IMR-90 (cell line): ENCODE data around the gene EPO. TPM values are rescaled to one million over a fixed set of nuclear protein-coding genes. Genes with fewer than 3 reads are reported as not detected.

Experiments used
- ATAC-seq: fragments of 200-7000 bp; cut with Tn5 transposase; 2 replicates; pipeline ENCODE4 v1.9.1; 2020; ENCODE audit warnings: low read depth, mild to moderate bottlenecking, moderate library complexity
- BruUV-seq: library from RNA; stranded (reverse); fragments of 400-500 nt; replicated peaks from 2 replicates; lab custom pipeline; 2021; lab: Mats Ljungman, UMichigan
- CTCF ChIA-PET: fragments of 300-600 bp; formaldehyde crosslinking; extraction: SDS; loops from one replicate; lab custom pipeline; 2021; ENCODE audit warnings: antibody characterized with exemption; lab: Yijun Ruan, JAX
- POLR2A ChIA-PET: fragments of 300-600 bp; sonication (Branson Sonifier 250); formaldehyde crosslinking; loops from one replicate; lab custom pipeline; 2022; ENCODE audit warnings: antibody characterized with exemption; ENCODE audit not compliant: unreplicated experiment; lab: Charles Lee
- DNase-seq: peaks from one replicate; pipeline ENCODE4 v3.0.0; 2013
- H2AFZ ChIP-seq: replicated peaks from 2 replicates; pipeline ENCODE3; 2013; ENCODE audit warnings: low read length, mild to moderate bottlenecking; ENCODE audit not compliant: poor library complexity
- H2AK5ac ChIP-seq: 2 replicates; pipeline ENCODE4 v1.6.1; 2013; ENCODE audit warnings: low read depth, low read length, inconsistent platforms
- H2AK9ac ChIP-seq: replicated peaks from 2 replicates; pipeline ENCODE3; 2013; ENCODE audit warnings: mild to moderate bottlenecking, low read depth, low read length, moderate library complexity; ENCODE audit not compliant: poor library complexity
- H2BK120ac ChIP-seq: 2 replicates; pipeline ENCODE4 v1.6.1; 2013; ENCODE audit warnings: low read depth, low read length, inconsistent platforms
- H2BK15ac ChIP-seq: 3 replicates; pipeline ENCODE4 v1.6.1; 2013; ENCODE audit warnings: low read depth, low read length, inconsistent platforms
- H2BK20ac ChIP-seq: 2 replicates; pipeline ENCODE4 v1.6.1; 2013; ENCODE audit warnings: low read depth, mild to moderate bottlenecking, inconsistent platforms, low read length, moderate library complexity
- H2BK5ac ChIP-seq: 2 replicates; pipeline ENCODE4 v1.6.1; 2013; ENCODE audit warnings: mild to moderate bottlenecking, low read depth, low read length, inconsistent platforms; ENCODE audit not compliant: poor library complexity, severe bottlenecking
- H3K14ac ChIP-seq: replicated peaks from 2 replicates; pipeline ENCODE4 v1.6.1; 2013; ENCODE audit warnings: low read depth, low read length, inconsistent platforms
- H3K18ac ChIP-seq: 2 replicates; pipeline ENCODE4 v1.6.1; 2013; ENCODE audit warnings: low read depth, low read length, control low read depth
- H3K23ac ChIP-seq: 2 replicates; pipeline ENCODE4 v1.6.1; 2013; ENCODE audit warnings: low read depth, low read length, inconsistent platforms
- H3K27ac ChIP-seq: 2 replicates; pipeline ENCODE4 v1.5.1; 2013; ENCODE audit warnings: mild to moderate bottlenecking, control low read depth, low read length; ENCODE audit not compliant: insufficient read depth
- H3K27me3 ChIP-seq: 2 replicates; pipeline ENCODE4 v1.6.1; 2013; ENCODE audit warnings: low read length; ENCODE audit not compliant: control insufficient read depth, insufficient read depth
- H3K36me3 ChIP-seq: 2 replicates; pipeline ENCODE4 v1.6.1; 2013; ENCODE audit warnings: low read length, mixed read lengths; ENCODE audit not compliant: control insufficient read depth, insufficient read depth
- H3K4ac ChIP-seq: 2 replicates; pipeline ENCODE4 v1.6.1; 2013; ENCODE audit warnings: low read depth, low read length, inconsistent platforms
- H3K4me1 ChIP-seq: 2 replicates; pipeline ENCODE4 v1.6.1; 2013; ENCODE audit warnings: low read length, mixed read lengths; ENCODE audit not compliant: control insufficient read depth, insufficient read depth
- H3K4me2 ChIP-seq: 2 replicates; pipeline ENCODE4 v1.6.1; 2013; ENCODE audit warnings: low read depth, mild to moderate bottlenecking, control low read depth, low read length, moderate library complexity
- H3K4me3 ChIP-seq: 2 replicates; pipeline ENCODE4 v1.5.1; 2013; ENCODE audit warnings: low read depth, mild to moderate bottlenecking, control low read depth, low read length, moderate library complexity; ENCODE audit not compliant: insufficient read depth
- H3K56ac ChIP-seq: 2 replicates; pipeline ENCODE4 v1.6.1; 2013; ENCODE audit warnings: low read length, inconsistent platforms; ENCODE audit not compliant: insufficient read depth; ENCODE audit errors: extremely low read depth
- H3K79me1 ChIP-seq, 2 experiments: 2 replicates each; pipeline ENCODE4 v1.6.1; 2013; ENCODE audit warnings: low read length in 2 of 2, inconsistent platforms in 1 of 2, low read depth in 1 of 2
- H3K9ac ChIP-seq: 2 replicates; pipeline ENCODE4 v1.6.1; 2013; ENCODE audit warnings: low read depth, low read length, control low read depth
- H3K9me1 ChIP-seq: 2 replicates; pipeline ENCODE4 v1.6.1; 2013; ENCODE audit warnings: low read length, inconsistent platforms; ENCODE audit not compliant: insufficient read depth
- H3K9me3 ChIP-seq: 2 replicates; pipeline ENCODE4 v1.6.1; 2013; ENCODE audit warnings: low read length; ENCODE audit not compliant: control insufficient read depth, insufficient read depth
- H4K20me1 ChIP-seq: 2 replicates; pipeline ENCODE4 v1.6.1; 2013; ENCODE audit warnings: low read length, inconsistent platforms; ENCODE audit not compliant: insufficient read depth
- H4K5ac ChIP-seq: 2 replicates; pipeline ENCODE4 v1.6.1; 2013; ENCODE audit warnings: mild to moderate bottlenecking, low read depth, low read length, control low read depth
- H4K8ac ChIP-seq, 2 experiments: 2 replicates each; pipeline ENCODE4 v1.6.1; 2013; ENCODE audit warnings: low read depth in 2 of 2, low read length in 2 of 2, control low read depth in 1 of 2, inconsistent platforms in 1 of 2
- H4K91ac ChIP-seq: 2 replicates; pipeline ENCODE4 v1.6.1; 2013; ENCODE audit warnings: low read depth, low read length, inconsistent platforms; ENCODE audit not compliant: insufficient read depth
- CEBPB ChIP-seq: IDR thresholded peaks from 2 replicates; pipeline ENCODE4 v1.6.1; 2012; ENCODE audit warnings: low read depth, low read length, improper control_type of control experiment
- CTCF ChIP-seq: conservative IDR thresholded peaks from 2 replicates; pipeline ENCODE4 v1.5.1; 2012; ENCODE audit warnings: mild to moderate bottlenecking, low read depth, low read length, improper control_type of control experiment
- MAFK ChIP-seq: IDR thresholded peaks from 2 replicates; pipeline ENCODE4 v1.6.1; 2012; ENCODE audit warnings: low read depth, low read length, improper control_type of control experiment
- NFE2L2 ChIP-seq: fragments of 150-350 bp; IDR thresholded peaks from 2 replicates; pipeline ENCODE4 v1.6.1; 2016; ENCODE audit warnings: low read depth, mild to moderate bottlenecking, low read length
- POLR2A ChIP-seq: IDR thresholded peaks from 2 replicates; pipeline ENCODE4 v1.6.1; 2012; ENCODE audit warnings: mild to moderate bottlenecking, low read depth, low read length
- RAD21 ChIP-seq: IDR thresholded peaks from 2 replicates; pipeline ENCODE4 v1.6.1; 2012; ENCODE audit warnings: low read length, improper control_type of control experiment
- RFX5 ChIP-seq: IDR thresholded peaks from 2 replicates; pipeline ENCODE4 v1.8.0; 2012; ENCODE audit warnings: low read depth, mild to moderate bottlenecking, low read length, moderate library complexity
- WGBS, 2 experiments: methylation state at CpG; one replicate each; pipeline versions ENCODE4 v1.1.5 to v1.1.7; 2013; ENCODE audit warnings: missing lambda C conversion rate in 2 of 2; ENCODE audit not compliant: insufficient read length in 1 of 2; ENCODE audit errors: extremely low coverage in 2 of 2; 5-methylcytosine and 5-hydroxymethylcytosine counted together
- dilution Hi-C: fragments of 300-500 bp; cut with HindIII; formaldehyde crosslinking; loops from one replicate; pipeline ENCODE4 v1.14.3; 2018; ENCODE audit warnings: low sequenced_read_pairs; ENCODE audit not compliant: unreplicated experiment
- in situ Hi-C: fragments of 300-500 bp; cut with MboI; formaldehyde crosslinking; loops from 3 replicates; pipeline ENCODE4 v1.14.3; 2019; ENCODE audit warnings: low sequenced_read_pairs, inconsistent platforms, mixed read lengths
- intact Hi-C: fragments of 100-400 bp; cut with micrococcal nuclease; formaldehyde crosslinking; loops from 2 replicates; pipeline ENCODE4 v1.10.0; 2022
- polyA plus RNA-seq, 3 experiments: library from polyadenylated mRNA; depleted of rRNA; stranded (reverse); fragments of >200 nt; gene quantifications; 2 replicates each; pipeline ENCODE4 v1.2.3, GENCODE V29; 2012; ENCODE audit warnings: low replicate concordance in 1 of 3
- total RNA-seq: library from RNA; depleted of rRNA; stranded (reverse); fragments of >200 nt; gene quantifications from 2 replicates; pipeline ENCODE4 v1.2.3, GENCODE V29; 2012

Gene EPO
- total and polyA plus RNA-seq, 2 of the 4 experiments (the other 2 are of a cell fraction): not detected

GRCh38 chr7:100735730-100736129 lies 15.5 kb downstream of the EPO start:
- Histone ChIP-seq H4K8ac (no peak overlapping the region), H2AK5ac (no peak overlapping the region), H4K91ac (no peak overlapping the region), H3K18ac (no peak overlapping the region), H2AK9ac (no peak overlapping the region), H4K20me1 (no peaks in the 10 kb centered on the region), H2BK5ac (no peak overlapping the region), H2AFZ (no peak overlapping the region), H3K4me3 (no peak overlapping the region), H3K4ac (no peak overlapping the region), H3K79me1 (no peaks in the 10 kb centered on the region), H3K9me3 (no peaks in the 10 kb centered on the region), H3K9ac (no peak overlapping the region), H3K27ac (no peak overlapping the region), H3K4me1 (no peaks in the 10 kb centered on the region), H4K5ac (no peak overlapping the region), H3K23ac (no peak overlapping the region), H3K14ac (no peak overlapping the region), H2BK15ac (no peak overlapping the region), H3K27me3 (peaks cover 39% of the 10 kb centered on the region), H3K9me1 (no peaks in the 10 kb centered on the region), H2BK120ac (no peak overlapping the region), H3K36me3 (no peaks in the 10 kb centered on the region), H3K56ac (no peak overlapping the region), H2BK20ac (no peak overlapping the region), H3K4me2 (no peak overlapping the region)
- ChIA-PET CTCF (interaction anchor here (0.6 to 1.0 kb wide), 2 partner anchors 30 to 491 kb away, joined by 3 read pairs; partner anchors contain the start of gene POP7), POLR2A (no interaction called here)
- TF ChIP-seq POLR2A (no peak), RFX5 (no peak), CTCF (no peak), NFE2L2 (no peak), CEBPB (no peak), MAFK (no peak), RAD21 (no peak)
- intact Hi-C loops (no loop called here), in situ Hi-C loops (no loop called here), dilution Hi-C loops (no loop called here)
- no peak for DNase-seq
- BruUV-seq: no TSS peak
- WGBS, 2 experiments: 71% methylated on average over 5 of the region's 7 CpGs; no CpG with 5 or more reads in 1 of the 2 experiments
- no peak for ATAC-seq
